Measurements from ENCODE around the gene NEK1.

The NEK1 gene

GRCh38 chr4:169417629-169418282 lies 194.6 kb downstream of the NEK1 start:
- no peak for DNase-seq

DNA sequence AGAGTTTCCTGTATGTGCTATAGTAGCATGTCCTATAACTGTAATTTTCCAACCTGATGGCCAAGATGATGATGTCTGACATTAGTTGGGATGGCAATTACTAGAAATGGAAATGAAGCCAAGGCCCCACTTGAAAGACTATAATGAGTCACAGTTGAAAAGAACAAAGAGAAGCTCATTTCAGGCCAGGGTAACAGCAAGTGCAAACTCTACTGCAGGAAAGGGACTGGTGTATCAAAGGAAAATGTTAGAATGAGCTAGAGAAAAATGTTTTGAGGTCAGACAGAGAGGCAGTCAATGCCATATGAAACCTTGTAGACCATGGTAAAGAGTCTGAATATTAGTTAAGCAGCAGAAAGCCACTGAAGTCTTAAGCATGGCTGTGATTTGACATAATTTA lies 195.4 kb downstream of the NEK1 start:
- no peak for DNase-seq

GRCh38 chr4:169416461-169416860 lies 195.9 kb downstream of the NEK1 start:
- no peak for DNase-seq

- no peak for DNase-seq
Observed at GRCh38 chr4:169414913-169415312, 197.5 kb downstream of the NEK1 start.

DNA sequence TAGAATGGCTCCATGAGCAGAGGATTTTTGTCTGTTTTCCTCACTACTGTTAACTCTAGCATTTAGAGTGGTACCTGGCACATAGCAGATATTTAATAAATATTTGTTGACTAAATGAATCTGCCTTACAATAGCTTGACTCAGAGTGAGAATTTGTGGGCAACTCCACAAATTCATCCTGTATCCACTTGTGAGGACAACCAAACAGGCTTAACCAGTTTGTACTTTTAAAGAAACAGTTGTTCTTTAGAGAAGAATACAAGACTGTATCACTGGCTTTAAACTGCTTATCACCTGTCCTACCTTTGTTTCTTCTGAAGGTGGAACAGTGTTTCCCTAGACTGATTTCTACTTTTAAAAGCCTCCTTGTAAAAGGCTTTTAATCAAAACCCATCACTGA lies 200.3 kb downstream of the NEK1 start:
- DNase-seq, result no peak

GRCh38 chr4:169410839-169411770 lies 201.3 kb downstream of the NEK1 start:
- DNase-seq, result no peak

DNA sequence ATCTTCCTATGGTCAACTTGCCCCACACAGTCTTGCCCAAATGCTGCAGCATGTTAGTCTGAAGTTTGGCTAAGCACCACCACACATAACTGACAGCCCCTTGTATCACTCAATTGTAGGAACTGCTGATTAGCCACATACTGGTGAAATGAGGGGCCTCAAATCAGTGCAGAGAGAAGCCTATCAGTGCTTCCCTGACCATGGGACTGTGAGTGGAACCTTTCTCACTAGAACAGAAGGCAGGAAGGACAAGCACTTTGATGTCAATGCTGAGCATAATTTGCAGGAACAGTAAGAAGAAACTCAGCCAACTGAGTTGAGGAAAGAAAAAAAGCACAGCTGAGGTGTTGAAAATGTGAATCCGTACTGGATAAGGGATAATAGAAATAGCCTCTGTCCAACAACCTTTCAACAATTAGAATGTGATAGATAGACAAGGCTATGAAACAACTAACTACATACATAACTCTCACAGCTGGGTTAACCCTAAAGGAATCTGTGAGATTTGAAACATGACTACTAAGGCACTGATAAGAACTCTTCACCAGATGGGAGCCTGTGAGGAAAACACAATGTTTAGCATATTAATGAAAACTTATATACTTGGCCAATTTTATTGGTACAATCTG lies 205.1 kb downstream of the NEK1 start:
- DNase-seq, result no peak

DNA sequence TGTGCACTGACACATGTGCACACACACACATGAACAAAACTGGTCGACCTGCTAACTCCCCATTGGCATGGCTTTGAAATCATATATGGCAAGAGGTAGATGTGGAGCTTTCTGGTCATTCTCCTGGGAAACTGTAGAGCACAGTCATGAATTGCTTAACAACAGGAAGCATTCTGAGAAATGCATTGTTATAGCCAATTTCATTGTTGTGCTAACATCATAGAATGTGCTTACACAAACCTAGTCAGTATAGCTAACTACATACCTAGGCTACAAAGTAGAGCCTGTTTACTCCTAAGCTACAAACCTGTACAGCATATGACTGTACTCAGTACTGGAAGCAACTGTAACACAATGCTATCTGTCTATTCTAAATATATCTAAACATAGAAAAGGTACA lies 207.4 kb downstream of the NEK1 start:
- no peak for DNase-seq

GRCh38 chr4:169400832-169401231 lies 211.6 kb downstream of the NEK1 start:
- DNase-seq, result no peak

DNA sequence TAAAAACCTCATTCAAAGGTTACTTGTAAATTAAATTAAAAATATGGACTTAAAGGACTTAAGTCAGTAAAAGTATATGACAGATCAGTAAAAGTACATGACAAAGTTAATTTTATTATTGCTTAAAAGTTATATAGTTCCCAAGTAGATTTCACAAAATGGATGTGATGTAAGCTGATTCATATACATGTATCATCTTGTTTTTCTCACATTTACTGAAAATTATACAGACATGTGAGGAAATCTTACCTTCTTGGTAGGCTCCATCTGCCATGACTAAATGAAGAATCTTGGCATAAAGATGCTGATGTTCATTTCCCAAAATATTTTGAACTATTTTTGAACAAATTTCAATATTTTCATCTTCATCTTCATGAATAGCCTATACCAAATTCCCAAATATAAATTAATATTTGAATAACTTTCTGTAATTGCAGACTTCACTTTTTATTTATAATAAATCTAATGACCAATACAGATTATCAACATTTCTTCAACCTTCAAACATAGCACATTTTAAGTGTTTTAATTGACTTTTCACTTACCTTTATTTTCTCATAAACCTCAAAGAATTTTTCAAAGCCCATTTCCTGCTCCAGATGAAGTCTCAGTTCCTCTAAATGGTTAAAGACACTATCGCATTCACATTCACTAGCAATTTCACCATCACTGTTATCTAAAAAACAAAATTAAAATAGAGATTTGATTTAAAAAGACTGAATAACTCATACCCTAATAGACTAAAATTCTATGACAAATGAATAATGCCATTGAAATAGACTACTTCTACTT lies 212.2 kb downstream of the NEK1 start:
- DNase-seq, result no peak

DNA sequence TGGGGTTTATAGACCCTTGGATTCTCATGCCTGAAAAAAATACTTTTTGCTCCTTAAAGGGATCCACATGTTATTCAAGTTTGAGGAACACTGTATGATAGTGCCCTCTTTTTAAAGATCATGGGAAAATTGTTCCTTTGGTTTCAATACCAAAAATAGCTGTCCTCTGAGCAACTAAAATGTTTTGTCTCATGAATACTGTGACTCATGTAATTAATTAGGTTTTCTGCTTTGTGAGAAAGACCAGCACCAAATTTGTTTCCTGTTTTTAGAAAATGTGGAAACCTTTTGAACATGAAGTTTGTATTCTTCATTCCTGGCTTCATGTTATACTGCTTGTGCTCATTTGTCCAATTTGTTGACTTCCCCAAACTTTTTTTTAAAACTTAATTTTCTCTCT lies 214.1 kb downstream of the NEK1 start:
- DNase-seq, result no peak

DNA sequence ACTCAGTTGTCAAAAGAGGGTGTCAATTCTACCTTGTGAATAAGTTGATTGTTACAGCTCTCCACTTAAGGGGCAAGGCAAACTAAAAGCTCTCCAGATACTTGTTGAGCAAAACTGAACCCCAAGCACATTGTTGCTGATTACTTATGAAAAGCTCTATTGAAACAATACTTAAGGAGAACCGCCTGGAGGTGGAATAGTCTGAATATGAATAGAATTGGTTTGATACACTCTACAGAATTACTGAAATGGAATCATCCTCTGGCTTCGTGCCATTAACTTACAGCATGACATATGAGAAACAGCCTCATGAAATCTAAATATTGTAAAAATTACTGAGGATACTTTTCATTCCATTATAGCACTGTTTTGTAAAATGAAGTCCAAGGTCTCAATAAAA lies 214.6 kb downstream of the NEK1 start:
- DNase-seq, result no peak

- DNase-seq, result no peak
Observed at GRCh38 chr4:169385376-169385775, 227.0 kb downstream of the NEK1 start.

DNA sequence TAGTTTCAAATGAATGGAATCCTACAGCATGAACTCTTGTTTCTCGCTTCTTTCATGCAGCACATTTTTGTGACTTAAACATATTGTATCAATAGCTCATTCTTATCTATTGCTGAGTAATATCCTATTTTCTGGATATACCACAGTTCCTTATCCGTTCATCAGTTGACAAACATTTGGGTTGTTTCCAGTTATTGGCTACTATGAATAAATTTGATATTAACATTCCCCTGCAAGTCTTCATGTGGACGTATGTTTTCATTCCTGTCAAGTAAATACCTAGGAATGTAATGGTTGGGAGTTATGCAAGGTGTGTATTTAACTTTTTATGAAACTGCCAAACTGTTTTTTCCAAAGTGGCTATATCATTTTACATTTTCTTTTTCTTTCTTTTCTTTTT lies 227.6 kb downstream of the NEK1 start:
- no peak for DNase-seq

DNA sequence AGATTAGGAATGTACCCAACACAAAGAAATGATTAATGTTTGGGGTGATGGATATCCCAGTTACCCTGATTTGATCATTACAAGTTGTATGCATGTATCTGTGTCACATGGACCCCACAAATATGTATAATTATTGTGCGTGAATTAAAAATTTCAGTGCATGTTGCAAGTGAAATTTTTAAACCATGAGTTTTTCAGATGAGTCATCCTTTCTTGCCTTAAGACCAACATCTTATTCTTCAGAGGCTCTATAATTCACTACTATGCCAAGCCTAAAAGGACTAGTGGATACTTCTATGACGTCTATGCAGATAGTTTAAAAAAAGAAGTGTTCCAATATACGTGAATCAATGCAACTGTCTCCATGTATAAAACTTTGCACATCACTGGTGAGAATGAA lies 228.7 kb downstream of the NEK1 start:
- no peak for DNase-seq

DNA sequence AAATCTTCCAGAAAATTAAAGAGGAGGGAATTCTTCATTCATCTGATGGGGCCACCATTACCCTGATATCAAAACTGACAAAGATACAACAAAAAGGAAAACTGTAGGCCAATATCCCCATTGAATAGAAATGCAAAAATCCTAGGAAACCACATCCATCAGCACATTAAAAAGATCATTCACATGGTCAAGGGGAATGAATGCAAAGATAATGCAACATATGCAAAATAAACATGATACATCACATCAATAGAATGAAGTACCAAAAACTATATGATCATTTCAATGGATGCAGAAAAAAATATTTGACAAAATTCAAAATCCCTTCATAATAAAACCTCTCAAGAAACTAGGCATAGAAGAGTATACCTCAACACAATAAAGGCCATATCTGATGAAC lies 232.7 kb downstream of the NEK1 start:
- no peak for DNase-seq

- DNase-seq, result no peak
Observed at GRCh38 chr4:169377367-169377766, 235.0 kb downstream of the NEK1 start.

GRCh38 chr4:169376421-169376820 lies 236.0 kb downstream of the NEK1 start:
- no peak for DNase-seq

GRCh38 chr4:169372791-169373190 lies 239.6 kb downstream of the NEK1 start:
- no peak for DNase-seq

- no peak for DNase-seq
Observed at GRCh38 chr4:169369634-169370033, 242.7 kb downstream of the NEK1 start.

- DNase-seq, result no peak
Observed at GRCh38 chr4:169367826-169368225, 244.6 kb downstream of the NEK1 start.

DNA sequence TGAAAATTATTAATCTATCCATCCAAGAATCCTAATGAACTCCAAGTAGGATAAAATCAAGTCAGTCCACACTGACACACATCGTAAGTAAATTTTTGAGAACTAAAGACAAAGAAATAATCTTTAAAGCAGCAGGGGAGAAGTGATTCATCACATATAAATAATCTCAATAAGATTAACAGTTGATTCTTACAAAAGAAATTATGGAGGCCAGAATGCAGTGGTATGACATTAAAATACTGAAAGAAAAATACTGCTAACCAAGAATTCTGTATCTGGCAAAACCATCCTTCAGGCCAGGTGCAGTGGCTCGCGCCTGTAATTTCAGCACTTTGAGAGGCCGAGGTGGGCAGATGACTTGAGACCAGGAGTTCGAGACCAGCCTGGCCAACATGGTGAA lies 245.6 kb downstream of the NEK1 start:
- no peak for DNase-seq

DNA sequence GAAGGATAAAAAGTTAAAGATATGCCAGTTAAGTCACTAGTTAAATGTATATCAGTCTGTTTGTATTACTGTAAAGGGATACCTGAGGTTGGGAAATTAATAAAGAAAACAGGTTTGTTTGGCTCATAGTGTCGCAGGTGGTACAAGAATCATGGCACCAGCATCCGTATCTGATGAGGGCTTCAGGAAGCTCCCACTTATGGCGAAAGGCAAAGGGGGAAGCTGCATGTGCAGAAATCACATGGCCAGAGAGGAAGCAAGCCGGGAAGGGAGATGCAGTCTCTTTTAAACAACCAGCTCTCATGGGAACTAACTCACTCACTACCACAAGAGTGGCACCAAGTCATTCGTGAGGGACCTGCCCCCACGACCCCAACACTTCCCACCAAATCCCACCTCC lies 249.8 kb downstream of the NEK1 start:
- no peak for DNase-seq

All from activated gamma-delta T cell (primary cell).